SU-DHL-6 (cell line): ENCODE data around the gene SEMA4C.
A peak's percentile ranks its signal among the peaks of the same experiment; 100 is the strongest.

Experiments used
- H2AFZ ChIP-seq: fragments of 200-600 bp; sonication (generic); 2 replicates; pipeline ENCODE4 v1.6.1; 2014; ENCODE audit warnings: low read depth, mild to moderate bottlenecking, moderate library complexity, mixed read lengths, antibody characterized with exemption, low read length; ENCODE audit not compliant: severe bottlenecking
- H3F3A ChIP-seq: fragments of 200-600 bp; shearing (Covaris generic); 2 replicates; pipeline ENCODE4 v1.6.0; 2016; ENCODE audit warnings: antibody characterized with exemption, mild to moderate bottlenecking; ENCODE audit not compliant: insufficient read depth
- H3K27ac ChIP-seq: fragments of 200-600 bp; sonication (generic); 2 replicates; pipeline ENCODE4 v1.5.1; 2016; ENCODE audit warnings: low read depth, mild to moderate bottlenecking, low read length, moderate library complexity, mixed read lengths
- H3K27me3 ChIP-seq: fragments of 200-600 bp; sonication (generic), shearing (Covaris generic); 2 replicates; pipeline ENCODE4 v1.6.0; 2014; ENCODE audit warnings: mild to moderate bottlenecking, low read length
- H3K36me3 ChIP-seq: fragments of 200-600 bp; sonication (generic); 2 replicates; pipeline ENCODE4 v1.6.1; 2014; ENCODE audit warnings: mild to moderate bottlenecking, low read length, mixed read lengths
- H3K4me2 ChIP-seq: fragments of 300-600, 200-600 bp; shearing (Covaris generic), sonication (generic); 2 replicates; pipeline ENCODE4 v1.6.0; 2014; ENCODE audit warnings: low read length, low read depth, mild to moderate bottlenecking; ENCODE audit not compliant: poor library complexity, severe bottlenecking
- H3K4me3 ChIP-seq: fragments of 200-600 bp; sonication (generic); 2 replicates; pipeline ENCODE4 v1.5.1; 2014; ENCODE audit warnings: antibody characterized with exemption, low read length, mild to moderate bottlenecking, mixed read lengths; ENCODE audit not compliant: insufficient read depth, poor library complexity, severe bottlenecking
- H3K79me2 ChIP-seq: fragments of 200-600 bp; sonication (generic); 2 replicates; pipeline ENCODE4 v1.6.1; 2014; ENCODE audit warnings: mild to moderate bottlenecking, low read length, moderate library complexity; ENCODE audit not compliant: insufficient read depth
- H3K9ac ChIP-seq: fragments of 200-600 bp; sonication (generic); 2 replicates; pipeline ENCODE4 v1.7.0; 2014; ENCODE audit warnings: mild to moderate bottlenecking, low read length
- H3K9me2 ChIP-seq: fragments of 200-600 bp; sonication (generic); replicated peaks from 2 replicates; pipeline ENCODE4 v1.6.1; 2014; ENCODE audit warnings: low read length; ENCODE audit not compliant: insufficient read depth
- H3K9me3 ChIP-seq: fragments of 200-600 bp; sonication (generic); 2 replicates; pipeline ENCODE4 v1.6.1; 2014; ENCODE audit warnings: low read length, mixed read lengths; ENCODE audit not compliant: insufficient read depth
- H4K20me1 ChIP-seq: fragments of 200-600 bp; sonication (generic); 2 replicates; pipeline ENCODE4 v1.6.1; 2014; ENCODE audit warnings: low read depth, mild to moderate bottlenecking, antibody characterized with exemption, low read length, moderate library complexity, mixed read lengths
- EZH2phosphoT487 ChIP-seq: fragments of 200-600 bp; sonication (generic), shearing (Covaris generic); conservative IDR thresholded peaks from 2 replicates; pipeline ENCODE4 v1.6.1; 2018; ENCODE audit warnings: mild to moderate bottlenecking, antibody characterized with exemption, low read length, moderate library complexity, mixed read lengths
- TF ChIP-seq, protein P1 (sequence below): fragments of 200-600 bp; sonication (generic); IDR thresholded peaks from one replicate; pipeline ENCODE4 v1.5.1; 2017; ENCODE audit warnings: antibody characterized with exemption, mild to moderate bottlenecking, low read length, moderate library complexity; ENCODE audit not compliant: insufficient read depth, poor library complexity, severe bottlenecking

SEMA4C gene

DNA sequence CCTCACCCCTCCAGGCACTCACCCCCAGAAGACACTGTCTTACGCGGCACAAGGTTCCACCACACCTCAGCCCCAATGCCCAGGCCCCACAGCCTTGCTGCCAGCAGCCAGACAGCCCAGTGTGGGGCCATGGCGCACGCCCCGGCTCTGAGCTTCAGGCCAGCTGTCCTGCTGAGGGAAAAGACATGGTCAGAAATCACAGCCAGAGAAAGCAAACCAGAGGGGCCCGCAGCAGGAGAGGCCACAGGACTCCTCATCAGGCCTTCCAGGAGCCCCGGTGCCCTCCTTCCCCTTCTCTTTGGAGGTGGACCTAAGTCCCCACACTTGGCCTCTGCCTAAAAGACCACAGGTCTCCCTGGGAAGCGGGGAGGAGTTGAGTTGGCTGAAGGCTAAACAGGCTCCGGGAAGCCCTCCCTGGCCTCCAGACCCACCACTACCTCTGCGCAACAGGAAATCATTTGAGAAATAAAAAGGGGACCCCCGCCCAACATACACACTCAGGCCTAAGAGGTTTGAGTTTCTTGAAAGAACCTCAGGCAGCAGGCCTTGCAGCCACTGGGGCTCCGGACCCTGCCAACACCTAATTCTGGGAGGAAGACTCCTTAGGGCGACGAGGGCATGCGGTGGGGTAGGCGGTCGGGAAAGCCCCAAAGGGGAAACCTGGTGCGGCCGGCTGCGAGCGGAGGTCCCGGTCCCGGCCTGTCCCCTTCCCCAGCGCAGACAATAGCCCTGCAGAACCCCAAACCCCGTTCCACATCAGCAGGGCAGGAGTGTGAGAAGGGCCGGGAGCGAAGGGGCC, 1.9 kb downstream of the SEMA4C start:
- no peaks in the 10 kb centered on the region for H3F3A ChIP-seq
- H3K9me3 ChIP-seq, result no peaks in the 10 kb centered on the region
- H3K79me2 ChIP-seq, result no peaks in the 10 kb centered on the region
- no peak for TF ChIP-seq EZH2phosphoT487
- TF ChIP-seq, protein P1, sequence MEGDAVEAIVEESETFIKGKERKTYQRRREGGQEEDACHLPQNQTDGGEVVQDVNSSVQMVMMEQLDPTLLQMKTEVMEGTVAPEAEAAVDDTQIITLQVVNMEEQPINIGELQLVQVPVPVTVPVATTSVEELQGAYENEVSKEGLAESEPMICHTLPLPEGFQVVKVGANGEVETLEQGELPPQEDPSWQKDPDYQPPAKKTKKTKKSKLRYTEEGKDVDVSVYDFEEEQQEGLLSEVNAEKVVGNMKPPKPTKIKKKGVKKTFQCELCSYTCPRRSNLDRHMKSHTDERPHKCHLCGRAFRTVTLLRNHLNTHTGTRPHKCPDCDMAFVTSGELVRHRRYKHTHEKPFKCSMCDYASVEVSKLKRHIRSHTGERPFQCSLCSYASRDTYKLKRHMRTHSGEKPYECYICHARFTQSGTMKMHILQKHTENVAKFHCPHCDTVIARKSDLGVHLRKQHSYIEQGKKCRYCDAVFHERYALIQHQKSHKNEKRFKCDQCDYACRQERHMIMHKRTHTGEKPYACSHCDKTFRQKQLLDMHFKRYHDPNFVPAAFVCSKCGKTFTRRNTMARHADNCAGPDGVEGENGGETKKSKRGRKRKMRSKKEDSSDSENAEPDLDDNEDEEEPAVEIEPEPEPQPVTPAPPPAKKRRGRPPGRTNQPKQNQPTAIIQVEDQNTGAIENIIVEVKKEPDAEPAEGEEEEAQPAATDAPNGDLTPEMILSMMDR, result no peak
- no peak overlapping the region for H2AFZ ChIP-seq
- H3K36me3 ChIP-seq, result no peaks in the 10 kb centered on the region
- H3K9me2 ChIP-seq, result no peaks in the 10 kb centered on the region
- H4K20me1 ChIP-seq, result no peaks in the 10 kb centered on the region
- H3K4me3 ChIP-seq, result no peak overlapping the region
- H3K27ac ChIP-seq, result no peak overlapping the region
- H3K27me3 ChIP-seq, result no peaks in the 10 kb centered on the region
- peak overlapping the region; percentile 63 for H3K4me2 ChIP-seq
- H3K9ac ChIP-seq, result no peak overlapping the region

DNA sequence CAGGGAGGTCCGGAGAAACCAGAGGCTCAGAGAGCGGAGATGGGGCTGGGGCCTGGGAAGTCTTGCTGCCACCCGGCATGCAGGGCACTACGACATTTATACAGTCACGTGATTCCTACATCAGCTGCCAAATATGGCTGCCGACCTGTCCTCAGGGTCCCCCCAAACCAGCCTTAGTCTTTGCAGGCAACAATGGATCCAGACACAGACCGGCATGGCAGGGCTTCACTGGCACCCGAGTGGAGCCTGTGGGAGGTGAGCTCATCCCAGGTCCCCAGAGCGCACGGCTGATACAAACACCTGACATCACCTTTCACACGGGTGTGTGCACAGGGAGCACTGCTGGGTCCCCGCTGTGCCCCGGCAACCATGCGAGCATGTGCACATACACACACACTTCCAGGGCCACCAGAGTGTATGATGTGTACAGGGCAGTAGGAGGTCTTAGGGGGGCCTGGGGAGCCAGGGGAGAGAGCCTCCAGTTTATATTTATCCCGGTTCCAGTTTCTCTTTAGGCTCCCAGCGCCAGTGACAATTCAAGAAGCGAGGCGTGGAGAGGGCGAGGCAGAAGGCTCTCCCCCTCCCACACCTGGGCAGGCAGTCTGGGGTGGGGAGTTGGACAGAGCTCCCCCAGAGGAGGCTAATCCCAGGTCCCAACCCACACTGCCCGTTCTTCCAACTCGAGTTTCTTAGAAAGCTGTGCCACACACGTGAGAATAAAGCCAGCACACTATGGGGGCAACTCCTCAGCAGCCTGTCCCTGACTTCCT, 2.7 kb downstream of the SEMA4C start:
- H3F3A ChIP-seq, result no peaks in the 10 kb centered on the region
- H3K9me2 ChIP-seq, result no peaks in the 10 kb centered on the region
- no peak overlapping the region for H2AFZ ChIP-seq
- no peaks in the 10 kb centered on the region for H3K79me2 ChIP-seq
- H3K36me3 ChIP-seq, result no peaks in the 10 kb centered on the region
- H4K20me1 ChIP-seq, result no peaks in the 10 kb centered on the region
- H3K4me2 ChIP-seq, result no peak overlapping the region
- H3K9me3 ChIP-seq, result no peaks in the 10 kb centered on the region
- no peaks in the 10 kb centered on the region for H3K27me3 ChIP-seq
- TF ChIP-seq, protein P1, result no peak
- no peak for TF ChIP-seq EZH2phosphoT487
- H3K9ac ChIP-seq, result no peak overlapping the region
- H3K4me3 ChIP-seq, result no peak overlapping the region
- H3K27ac ChIP-seq, result no peak overlapping the region

DNA sequence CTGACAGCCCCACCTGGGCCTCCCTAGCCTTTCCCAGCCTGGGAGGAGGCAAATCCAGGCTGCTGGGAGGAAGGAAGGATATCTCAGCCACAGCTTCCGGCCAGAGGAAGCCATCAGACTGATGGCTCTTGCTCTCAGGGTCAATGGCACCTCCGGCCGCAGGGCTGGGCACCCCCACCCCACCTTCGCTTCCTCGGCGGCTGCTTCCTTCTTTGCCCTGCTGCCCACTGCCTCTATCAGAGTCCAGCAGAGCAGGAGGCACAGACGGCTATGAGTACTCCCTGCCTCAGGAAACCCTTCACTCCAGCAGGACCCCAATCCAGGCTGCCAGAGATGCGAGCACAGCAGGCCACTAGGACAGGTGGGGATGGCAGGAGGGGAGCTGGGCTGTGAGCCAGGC, 3.3 kb downstream of the SEMA4C start:
- H3K9me2 ChIP-seq, result no peaks in the 10 kb centered on the region
- no peak for TF ChIP-seq EZH2phosphoT487
- TF ChIP-seq, protein P1, result no peak
- H3K36me3 ChIP-seq, result no peaks in the 10 kb centered on the region
- no peak overlapping the region for H3K27ac ChIP-seq
- no peaks in the 10 kb centered on the region for H3K9me3 ChIP-seq
- no peak overlapping the region for H2AFZ ChIP-seq
- H3K4me3 ChIP-seq, result no peak overlapping the region
- H3K9ac ChIP-seq, result no peak overlapping the region
- no peaks in the 10 kb centered on the region for H3K27me3 ChIP-seq
- no peak overlapping the region for H3K4me2 ChIP-seq
- H3F3A ChIP-seq, result no peaks in the 10 kb centered on the region
- H4K20me1 ChIP-seq, result no peaks in the 10 kb centered on the region
- H3K79me2 ChIP-seq, result no peaks in the 10 kb centered on the region
